HG03442 (cell line): ENCODE data around the gene MDGA2.
"Not testable (repeated sequence)": the region's sequence is repeated elsewhere in the genome, so short reads cannot be mapped to it uniquely, and the experiment has no call there.

Source experiments
- ATAC-seq: cut with Tn5 transposase; IDR thresholded peaks from one replicate; pipeline ENCODE4 v1.9.1; 2021; ENCODE audit warnings: mild to moderate bottlenecking, moderate library complexity; ENCODE audit not compliant: unreplicated experiment

MDGA2 gene

DNA sequence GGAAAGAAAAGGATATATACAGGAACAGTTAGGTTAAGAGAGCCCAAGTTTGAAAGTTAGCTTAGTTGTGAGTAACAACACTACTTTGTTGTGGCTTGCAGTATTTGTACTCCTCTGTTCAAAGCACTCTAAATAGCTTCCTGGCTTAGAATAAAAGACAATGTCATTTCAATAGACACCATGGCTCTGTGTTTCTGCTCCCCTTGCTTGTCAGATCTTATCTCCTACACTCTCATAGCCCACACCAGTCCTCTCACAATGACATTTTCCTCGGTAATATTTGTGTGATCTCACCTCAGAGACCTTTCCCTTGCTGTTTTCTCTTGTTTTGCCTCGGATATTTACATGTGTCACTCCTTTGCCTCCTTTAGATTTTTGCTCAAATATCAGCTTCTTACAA lies 418.4 kb downstream of the MDGA2 start:
- no peak for ATAC-seq

DNA sequence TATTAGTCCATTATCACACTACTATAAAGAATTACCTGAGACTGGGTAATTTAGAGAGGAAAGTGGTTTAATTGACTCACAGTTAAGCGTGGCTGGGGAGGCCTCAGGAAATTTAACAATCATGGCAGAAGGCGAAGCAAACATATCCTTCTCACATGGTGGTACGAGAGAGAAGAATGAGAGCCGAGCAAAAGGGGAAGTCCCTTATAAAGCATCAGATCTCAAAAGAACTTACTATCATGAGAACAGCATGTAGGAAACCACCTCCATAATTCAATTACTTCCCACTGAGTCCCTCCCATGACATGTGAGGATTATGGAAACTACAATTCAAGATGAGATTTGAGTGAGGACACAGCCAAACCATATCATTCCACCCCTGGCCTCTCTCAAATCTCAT lies 422.6 kb downstream of the MDGA2 start:
- ATAC-seq = no peak

DNA sequence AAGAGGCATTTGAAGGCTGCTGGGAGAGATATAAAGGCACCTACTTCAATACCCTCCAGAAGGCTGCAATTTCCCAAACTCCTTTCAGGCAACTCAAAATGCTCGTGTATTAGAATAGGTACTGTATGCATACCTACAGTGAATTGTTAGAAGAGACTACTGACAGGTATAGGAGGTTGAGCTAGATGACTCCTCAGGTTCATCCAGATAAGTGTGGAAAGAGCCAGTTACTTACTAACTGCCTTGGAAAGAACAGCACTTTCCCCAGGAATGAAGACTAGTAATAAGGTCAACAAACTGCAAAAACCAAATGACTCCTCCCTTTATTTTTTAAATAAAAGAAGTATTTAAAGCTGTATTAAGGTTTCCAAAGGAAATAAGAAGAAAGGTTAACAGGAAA lies 429.0 kb downstream of the MDGA2 start:
- no peak for ATAC-seq

DNA sequence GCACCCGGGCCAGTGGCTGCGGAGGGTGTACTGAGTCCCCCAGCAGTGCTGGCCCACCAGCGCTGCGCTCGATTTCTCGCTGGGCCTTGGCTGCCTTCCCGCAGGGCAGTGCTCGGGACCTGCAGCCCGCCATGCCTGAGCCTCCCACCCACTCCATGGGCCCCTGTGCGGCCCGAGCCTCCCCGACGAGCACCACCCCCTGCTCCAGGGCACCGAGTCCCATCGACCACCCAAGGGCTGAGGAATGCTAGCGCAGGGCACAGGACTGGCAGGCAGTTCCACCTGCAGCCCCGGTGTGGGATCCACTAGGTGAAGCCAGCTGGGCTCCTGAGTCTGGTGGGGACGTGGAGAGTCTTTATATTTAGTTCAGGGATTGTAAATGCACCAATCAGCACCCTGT lies 432.8 kb downstream of the MDGA2 start:
- ATAC-seq = not testable (repeated sequence)

DNA sequence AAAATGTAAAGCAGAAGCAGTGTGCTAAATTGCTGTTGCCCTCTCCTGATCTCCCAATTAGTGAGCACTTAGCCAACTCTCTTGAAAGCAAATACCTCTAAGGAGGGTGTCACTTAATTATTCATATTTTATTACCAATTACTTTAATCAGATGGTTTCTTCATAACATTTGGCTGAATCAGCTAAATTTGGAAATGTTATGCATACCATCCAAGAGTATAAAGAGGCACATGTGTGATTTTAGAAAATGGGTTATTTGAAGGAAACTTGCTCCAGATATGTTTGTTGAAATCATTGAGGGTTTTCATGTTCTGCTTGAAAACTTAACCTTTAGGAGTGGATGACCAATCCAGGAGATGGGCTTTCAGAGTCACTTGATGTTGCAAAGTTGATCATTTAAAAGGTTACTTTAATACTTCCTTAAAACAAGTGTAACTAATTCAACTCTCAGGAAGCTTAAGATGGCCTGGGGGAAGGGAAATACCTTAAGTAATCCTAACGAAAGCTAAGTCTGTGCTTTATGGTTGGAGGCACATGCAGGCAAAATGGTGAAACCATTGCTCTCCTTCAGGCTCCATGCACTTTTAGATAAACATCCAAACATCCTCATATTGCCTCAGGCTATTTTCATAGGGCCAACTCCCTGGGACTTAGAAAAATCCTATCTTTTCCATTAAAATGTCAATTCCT lies 434.5 kb downstream of the MDGA2 start:
- no peak for ATAC-seq

DNA sequence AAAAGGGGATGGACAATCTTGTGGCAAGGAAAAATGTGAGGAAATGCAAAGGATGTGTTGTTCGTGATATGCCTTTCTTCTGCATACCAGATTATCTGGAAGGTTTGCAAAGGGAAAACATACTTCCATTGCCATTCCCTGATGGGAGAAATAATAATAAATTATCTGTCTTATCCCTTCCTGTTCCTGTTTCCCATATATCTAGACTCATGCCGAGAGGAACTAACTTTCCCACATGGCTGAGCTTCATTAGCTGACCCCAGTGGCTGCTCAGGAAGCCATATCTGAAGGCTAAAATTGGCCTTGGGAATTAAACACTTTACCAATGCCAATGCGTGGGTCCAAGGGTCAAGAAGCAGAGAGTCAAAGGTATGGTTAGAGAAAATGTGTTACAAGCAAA lies 439.8 kb downstream of the MDGA2 start:
- no peak for ATAC-seq

DNA sequence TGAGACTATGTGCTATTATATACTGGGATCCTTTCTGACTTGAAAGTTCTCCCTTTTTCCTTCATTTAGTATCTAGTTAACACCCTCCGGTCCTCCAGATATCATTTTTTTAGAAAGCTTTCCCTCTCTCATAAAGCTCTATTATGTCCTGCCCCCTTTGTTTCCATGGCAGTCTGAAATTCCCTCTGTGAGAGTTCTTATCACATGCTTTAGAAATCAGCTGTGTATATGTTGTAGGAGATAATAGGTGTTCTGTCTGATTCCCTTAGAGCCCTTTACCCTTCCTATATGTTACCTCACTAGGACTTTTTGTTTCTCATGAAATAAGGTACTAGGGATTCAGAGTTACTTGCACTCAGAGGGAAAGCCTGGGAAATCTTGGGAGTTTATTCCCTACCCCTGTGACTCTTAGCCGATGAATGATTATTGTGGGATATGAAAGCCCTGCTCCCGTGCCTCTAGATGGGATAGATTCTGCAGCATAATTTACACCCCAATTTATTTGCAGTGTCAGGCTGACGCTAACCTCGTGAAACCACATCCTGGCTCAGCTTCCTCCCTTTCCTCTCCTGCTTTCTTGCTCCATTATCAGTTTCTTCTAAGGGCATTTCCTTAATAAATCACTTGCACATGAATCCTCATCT lies 448.4 kb downstream of the MDGA2 start:
- no peak for ATAC-seq

DNA sequence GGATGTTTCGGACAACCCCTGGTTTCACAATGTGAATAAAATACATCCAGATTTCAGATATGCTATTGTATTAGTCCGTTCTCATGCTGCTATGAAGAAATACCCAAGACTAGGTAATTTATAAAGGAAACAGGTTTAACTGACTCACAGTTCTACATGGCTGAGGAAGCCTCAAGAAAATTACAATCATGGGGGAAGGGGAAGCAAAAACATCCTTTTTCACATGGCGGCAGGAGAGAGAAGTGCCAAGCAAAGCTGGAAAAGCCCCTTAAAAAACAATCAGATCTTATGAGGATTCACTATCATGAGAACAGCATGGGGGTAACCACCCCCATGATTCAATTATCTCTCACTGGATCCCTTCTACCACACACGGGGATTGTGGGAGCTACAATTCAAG lies 451.7 kb downstream of the MDGA2 start:
- no peak for ATAC-seq

DNA sequence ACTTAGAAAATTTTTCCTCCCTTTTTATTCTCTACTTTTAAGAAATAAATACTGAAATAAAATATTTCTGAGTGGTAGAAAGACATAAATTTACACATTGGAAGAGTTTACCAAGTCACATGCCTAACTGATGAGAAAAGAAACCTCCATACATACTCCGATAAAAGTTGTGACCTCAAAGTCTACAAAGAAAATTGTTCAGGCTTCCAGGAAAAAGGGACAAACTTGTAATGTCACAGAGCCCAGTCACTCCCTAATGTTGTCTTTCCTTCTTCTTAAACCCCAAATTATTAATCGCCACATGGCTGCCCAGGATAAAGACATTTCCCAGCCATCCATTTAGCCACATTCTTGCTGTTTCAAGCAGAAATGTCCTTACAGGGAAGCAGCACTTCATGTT lies 455.3 kb downstream of the MDGA2 start:
- no peak for ATAC-seq

DNA sequence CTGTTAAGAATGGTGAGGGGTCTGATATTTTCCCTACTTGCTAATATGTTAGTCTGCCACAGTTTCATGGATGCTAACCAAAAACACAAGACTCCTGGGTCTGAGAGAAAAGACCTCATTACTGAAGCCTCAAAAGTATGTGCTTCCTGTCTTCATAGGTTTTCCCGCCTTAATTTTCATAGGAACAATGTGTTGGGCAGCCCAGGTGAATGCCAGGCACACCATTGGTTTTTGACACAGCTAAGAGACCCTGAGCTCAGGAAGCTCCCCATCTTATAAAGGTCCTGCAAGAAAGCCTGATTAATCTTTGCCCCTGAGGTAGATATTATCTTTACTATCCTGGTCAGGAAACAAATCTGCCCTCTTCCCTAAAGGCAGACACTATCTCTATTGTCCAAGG lies 464.1 kb downstream of the MDGA2 start:
- ATAC-seq = no peak

DNA sequence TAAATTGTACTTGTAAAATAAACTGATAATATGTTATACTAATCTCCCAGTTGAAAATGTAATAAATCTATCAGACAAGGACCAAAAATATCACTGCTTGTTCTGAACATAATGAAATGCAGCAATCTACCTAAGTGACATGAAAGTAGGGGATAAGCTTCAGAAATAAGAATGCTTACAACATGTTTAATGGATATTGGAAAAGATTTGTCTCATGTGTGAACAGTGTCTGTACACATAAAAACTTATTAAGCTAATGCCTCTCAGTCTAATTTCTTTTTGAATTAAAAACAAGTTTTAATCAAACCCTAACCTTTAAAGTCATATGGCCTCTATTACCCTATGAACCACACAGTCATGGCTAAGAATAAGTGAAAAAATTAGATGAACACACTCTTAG lies 465.3 kb downstream of the MDGA2 start:
- ATAC-seq = no peak

DNA sequence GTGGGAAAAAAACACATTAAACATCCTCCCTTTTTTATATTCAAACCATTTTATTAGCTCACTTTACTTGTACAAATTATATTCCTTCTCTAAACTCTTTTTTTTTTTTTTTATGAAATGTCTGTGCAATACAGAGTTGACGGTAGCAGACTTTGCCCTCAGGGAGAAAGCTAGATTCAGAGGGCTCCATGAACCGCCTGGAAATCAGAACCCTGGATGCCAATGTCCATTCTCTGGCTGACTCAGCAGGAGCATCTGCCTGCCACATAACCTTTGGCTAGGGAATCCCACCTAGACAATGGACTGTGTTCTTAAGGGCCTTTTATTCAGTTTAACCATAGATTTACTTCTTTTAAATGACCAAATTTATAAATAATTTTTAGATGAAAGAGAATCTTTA lies 467.0 kb downstream of the MDGA2 start:
- ATAC-seq = no peak

DNA sequence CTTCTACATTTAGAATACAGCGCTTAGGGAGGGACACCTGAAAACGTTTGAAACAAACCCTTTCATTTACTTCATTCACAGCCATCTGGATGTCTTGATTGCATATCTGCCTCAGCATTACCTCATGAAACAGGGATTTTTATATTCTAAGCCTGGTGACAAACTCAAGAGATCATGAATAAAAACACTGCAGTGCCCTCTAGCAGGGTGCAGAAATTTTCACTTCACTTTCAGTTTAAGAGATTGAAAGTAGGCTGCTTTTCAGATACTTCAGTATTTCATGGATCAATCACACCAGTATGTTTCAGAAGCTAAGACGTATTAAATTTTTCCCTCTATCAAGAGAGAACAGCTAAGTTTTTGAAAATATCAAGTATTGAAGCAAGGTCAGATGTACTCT lies 467.8 kb downstream of the MDGA2 start:
- no peak for ATAC-seq

DNA sequence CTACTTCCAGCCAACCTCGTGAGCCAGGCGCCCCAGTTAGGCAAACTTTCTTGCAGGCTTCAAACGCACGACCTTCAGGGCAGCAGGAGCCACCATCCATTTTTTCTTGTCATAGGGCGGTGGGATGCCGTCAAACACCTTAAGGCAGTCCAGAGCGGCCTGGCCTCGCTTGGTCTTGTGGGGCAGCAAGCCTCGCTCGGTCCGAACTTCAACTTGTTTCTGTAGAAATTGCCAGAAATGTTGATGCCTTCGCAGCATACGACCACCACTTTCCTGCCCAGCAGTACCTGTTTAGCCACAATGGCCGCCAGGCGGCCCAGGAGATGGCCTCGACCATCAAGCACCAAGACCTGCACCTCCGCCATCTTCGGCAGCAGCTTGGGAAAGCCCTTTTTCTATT lies 474.7 kb downstream of the MDGA2 start:
- no peak for ATAC-seq

DNA sequence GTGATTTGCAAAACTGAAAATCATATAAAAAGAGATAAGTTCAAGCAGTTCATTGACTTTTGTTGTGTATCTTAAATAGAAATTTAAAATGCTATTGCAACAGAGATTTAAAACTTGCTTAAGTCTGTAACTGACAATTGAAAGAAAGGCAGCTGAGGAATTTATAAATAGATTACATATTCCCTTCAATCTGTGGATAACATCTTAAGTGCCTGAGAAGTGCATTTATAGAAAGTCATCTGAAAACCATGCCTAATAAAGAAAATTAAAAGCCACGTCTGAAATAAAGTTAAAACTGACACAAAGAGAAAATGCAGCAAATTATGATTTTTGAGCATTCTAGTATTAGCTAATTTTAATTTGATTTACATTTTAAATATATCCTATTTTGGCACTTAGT lies 479.8 kb downstream of the MDGA2 start:
- no peak for ATAC-seq

DNA sequence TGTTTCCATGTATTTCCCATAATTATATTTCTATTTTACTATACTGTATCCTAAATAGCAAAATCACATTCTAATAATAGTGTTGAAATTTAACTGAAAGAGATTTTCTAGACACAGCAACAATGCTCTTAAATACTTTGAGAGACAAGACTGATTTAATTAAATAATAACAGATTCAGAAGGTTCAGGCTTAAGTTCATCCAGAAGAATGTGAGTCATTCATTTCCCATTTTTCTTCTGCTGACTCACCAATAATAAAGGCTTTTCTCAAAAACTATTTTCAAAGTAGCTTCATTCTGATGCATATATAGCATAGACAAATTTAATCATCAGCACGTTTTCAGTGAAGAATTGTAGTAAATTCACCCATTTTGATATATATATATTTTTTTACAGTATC lies 481.4 kb downstream of the MDGA2 start:
- no peak for ATAC-seq

DNA sequence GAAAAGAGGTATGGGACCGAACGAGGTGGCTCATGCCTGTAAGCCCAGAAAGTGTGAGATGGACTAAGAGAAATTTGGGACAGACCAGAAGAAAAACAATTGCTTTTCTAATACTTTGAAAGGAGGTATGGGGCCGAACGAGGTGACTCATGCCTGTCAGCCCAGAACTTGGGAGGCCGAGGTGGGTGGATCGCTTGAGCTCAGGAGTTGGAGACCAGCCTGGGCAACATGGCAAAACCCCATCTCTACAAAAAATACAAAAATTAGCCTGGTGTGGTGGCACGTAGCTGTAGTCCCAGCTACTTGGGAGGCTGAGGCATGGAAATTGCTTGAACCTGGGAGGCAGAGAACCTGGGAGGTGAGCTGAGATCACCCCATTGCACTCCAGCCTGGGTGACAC lies 483.2 kb downstream of the MDGA2 start:
- not testable (repeated sequence) for ATAC-seq

DNA sequence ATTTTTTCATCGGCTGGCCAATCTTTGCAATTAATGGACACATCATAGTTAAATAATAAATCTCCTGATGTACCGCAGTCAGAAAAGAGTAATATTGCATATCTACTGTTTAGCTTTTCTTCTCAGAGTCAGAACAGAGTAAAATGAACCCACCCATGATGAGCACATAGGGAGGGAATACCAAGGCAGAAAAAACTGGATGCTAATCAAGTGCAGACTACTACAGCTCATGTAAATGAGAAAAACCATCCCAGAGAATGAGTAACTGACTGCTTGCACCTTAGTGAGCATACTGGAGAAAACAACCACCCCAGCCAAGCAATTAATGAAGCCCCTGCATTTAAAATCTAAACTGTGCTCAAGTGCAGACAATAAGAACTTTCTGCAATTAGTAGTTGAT lies 483.7 kb downstream of the MDGA2 start:
- ATAC-seq = no peak

DNA sequence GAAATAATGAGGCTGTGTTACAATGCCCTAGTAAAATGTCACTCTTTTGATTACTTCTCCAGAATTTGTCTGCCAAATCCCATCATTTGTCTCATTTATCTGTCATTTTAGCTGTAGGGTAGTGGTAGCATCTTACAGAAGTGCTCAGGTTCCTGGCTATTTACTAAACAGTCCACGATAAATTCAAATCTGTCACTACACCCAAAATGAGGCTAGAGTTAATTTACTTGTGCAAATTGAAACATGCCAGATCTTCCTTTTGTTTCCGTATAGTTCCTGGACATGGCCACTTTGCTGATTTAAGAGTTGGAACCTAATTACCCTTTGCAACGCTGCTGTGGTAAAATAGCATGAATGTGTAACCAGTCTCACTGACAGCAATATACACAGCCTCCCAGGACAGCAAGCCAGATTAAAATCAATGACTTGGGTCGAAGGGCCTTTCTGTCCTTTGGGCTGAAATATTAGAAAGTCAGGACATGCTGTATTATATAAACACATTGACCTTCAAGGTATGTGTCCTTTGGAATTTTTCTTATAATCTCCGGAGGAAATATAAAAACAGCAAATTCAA lies 485.4 kb downstream of the MDGA2 start:
- ATAC-seq = no peak

DNA sequence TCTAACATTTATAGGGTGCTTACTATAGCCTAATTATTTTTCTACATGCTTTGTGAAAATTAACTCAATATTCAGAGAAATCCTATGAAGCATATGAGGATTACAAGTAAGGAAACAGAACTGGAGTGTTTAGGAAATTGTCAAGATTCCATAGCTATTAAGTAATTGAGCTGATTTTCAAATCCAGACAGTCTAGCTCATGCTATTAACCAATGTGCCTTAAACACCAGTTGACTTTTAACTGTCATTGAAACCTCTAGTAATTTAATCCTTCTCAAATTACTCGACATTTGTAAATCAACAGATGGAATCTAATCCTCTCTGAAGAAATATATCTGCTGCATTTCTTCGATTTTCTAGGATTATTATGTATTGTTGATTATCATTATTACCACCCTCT lies 488.9 kb downstream of the MDGA2 start:
- no peak for ATAC-seq

DNA sequence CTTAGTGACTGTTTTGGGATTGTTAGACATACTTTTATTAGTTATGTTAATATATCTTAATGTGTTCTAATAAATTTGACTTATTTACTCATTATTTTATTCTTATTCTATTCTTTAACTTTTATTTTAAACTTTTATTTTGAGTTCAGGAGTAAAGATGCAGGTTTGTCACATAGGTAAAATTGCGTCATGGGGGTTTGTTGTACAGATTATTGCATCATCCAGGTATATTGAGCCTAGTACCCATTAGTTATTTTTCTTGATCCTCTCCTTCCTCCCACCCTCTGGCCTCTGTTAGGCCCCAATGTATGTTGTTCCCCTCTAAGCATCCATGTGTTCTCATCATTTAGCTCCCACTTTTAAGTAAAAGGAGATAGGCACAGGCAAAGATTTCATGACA lies 495.5 kb downstream of the MDGA2 start:
- ATAC-seq = no peak

DNA sequence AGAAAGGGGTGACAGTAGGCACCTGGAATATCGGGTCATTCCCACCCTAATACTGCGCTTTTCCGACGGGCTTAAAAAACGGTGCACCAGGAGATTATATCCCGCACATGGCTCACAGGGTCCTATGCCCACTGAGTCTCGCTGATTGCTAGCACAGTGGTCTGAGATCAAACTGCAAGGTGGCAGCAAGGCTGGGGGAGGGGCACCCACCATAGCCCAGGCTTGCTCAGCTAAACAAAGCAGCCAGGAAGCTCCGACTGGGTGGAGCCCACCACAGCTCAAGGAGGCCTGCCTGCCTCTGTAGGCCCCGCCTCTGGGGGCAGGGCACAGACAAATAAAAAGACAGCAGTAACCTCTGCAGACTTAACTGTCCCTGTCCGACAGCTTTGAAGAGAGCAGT lies 503.5 kb downstream of the MDGA2 start:
- ATAC-seq = not testable (repeated sequence)

DNA sequence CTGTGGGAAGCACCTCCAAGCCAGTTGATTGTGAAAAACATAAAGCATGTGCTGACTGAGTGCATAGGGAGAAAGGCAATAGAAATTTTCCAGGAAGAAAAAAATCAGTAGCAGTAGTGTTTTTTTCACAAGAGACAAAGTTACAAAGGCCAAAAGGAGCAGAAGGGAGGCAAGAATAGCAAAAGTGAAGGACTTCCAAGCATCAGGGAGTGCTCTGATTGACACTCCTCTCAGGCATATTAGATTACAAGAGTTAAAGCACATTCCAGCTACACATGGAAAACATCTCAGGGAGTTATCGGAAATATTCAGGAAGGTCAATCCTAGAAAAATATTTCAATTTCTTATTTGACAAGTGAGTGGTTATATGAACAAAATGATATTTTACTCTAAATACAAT lies 508.0 kb downstream of the MDGA2 start:
- ATAC-seq = no peak
